ENCODE data around the gene AAGAB.

Gene AAGAB

GRCh38 chr15:67185051-67185450 is 69.4 kb downstream of the AAGAB start:
- Histone ChIP-seq H3K27me3 (ENCODE audit: low read length) (no peaks in the 10 kb centered on the region), H3K9me3 (ENCODE audit: insufficient read depth, low read length) (no peaks in the 10 kb centered on the region), H3K4me3 (ENCODE audit: insufficient read depth, low read length, poor library complexity, severe bottlenecking) (no peak overlapping the region), H3K9me2 (replicated peaks; ENCODE audit: insufficient read depth, low read length) (no peaks in the 10 kb centered on the region), H3K4me2 (ENCODE audit: low read depth, low read length, poor library complexity, severe bottlenecking) (no peak overlapping the region), H3F3A (ENCODE audit: insufficient read depth) (no peaks in the 10 kb centered on the region), H2AFZ (ENCODE audit: low read depth, low read length, severe bottlenecking) (no peak overlapping the region), H3K36me3 (ENCODE audit: low read length) (no peaks in the 10 kb centered on the region), H4K20me1 (ENCODE audit: low read depth, low read length) (no peaks in the 10 kb centered on the region), H3K27ac (ENCODE audit: low read depth, low read length) (no peak overlapping the region), H3K9ac (ENCODE audit: low read length) (no peak overlapping the region), H3K79me2 (ENCODE audit: insufficient read depth, low read length) (no peaks in the 10 kb centered on the region)
- no peak for TF ChIP-seq EZH2phosphoT487 (conservative IDR thresholded peaks at IDR 0.05; ENCODE audit: low read length)
- no peak for TF ChIP-seq CTCF (IDR thresholded peaks at IDR 0.05; ENCODE audit: insufficient read depth, low read length, poor library complexity, severe bottlenecking)

GRCh38 chr15:67184208-67184925 is 70.1 kb downstream of the AAGAB start:
- no peak overlapping the region for H3K4me3 ChIP-seq (ENCODE audit: insufficient read depth, low read length, poor library complexity, severe bottlenecking)
- no peak overlapping the region for H2AFZ ChIP-seq (ENCODE audit: low read depth, low read length, severe bottlenecking)
- H3K36me3 ChIP-seq (ENCODE audit: low read length) = no peaks in the 10 kb centered on the region
- no peaks in the 10 kb centered on the region for H4K20me1 ChIP-seq (ENCODE audit: low read depth, low read length)
- no peaks in the 10 kb centered on the region for H3F3A ChIP-seq (ENCODE audit: insufficient read depth)
- no peak overlapping the region for H3K9ac ChIP-seq (ENCODE audit: low read length)
- no peak overlapping the region for H3K27ac ChIP-seq (ENCODE audit: low read depth, low read length)
- no peaks in the 10 kb centered on the region for H3K79me2 ChIP-seq (ENCODE audit: insufficient read depth, low read length)
- H3K27me3 ChIP-seq (ENCODE audit: low read length) = no peaks in the 10 kb centered on the region
- H3K4me2 ChIP-seq (ENCODE audit: low read depth, low read length, poor library complexity, severe bottlenecking) = no peak overlapping the region
- H3K9me3 ChIP-seq (ENCODE audit: insufficient read depth, low read length) = no peaks in the 10 kb centered on the region
- TF ChIP-seq CTCF (IDR thresholded peaks at IDR 0.05; ENCODE audit: insufficient read depth, low read length, poor library complexity, severe bottlenecking) (no peak), EZH2phosphoT487 (conservative IDR thresholded peaks at IDR 0.05; ENCODE audit: low read length) (no peak)
- H3K9me2 ChIP-seq (replicated peaks; ENCODE audit: insufficient read depth, low read length) = no peaks in the 10 kb centered on the region

- Histone ChIP-seq H3K9ac (ENCODE audit: low read length) (no peak overlapping the region), H2AFZ (ENCODE audit: low read depth, low read length, severe bottlenecking) (no peak overlapping the region), H3K4me3 (ENCODE audit: insufficient read depth, low read length, poor library complexity, severe bottlenecking) (no peak overlapping the region), H3F3A (ENCODE audit: insufficient read depth) (no peaks in the 10 kb centered on the region), H3K9me3 (ENCODE audit: insufficient read depth, low read length) (no peaks in the 10 kb centered on the region), H3K79me2 (ENCODE audit: insufficient read depth, low read length) (no peaks in the 10 kb centered on the region), H4K20me1 (ENCODE audit: low read depth, low read length) (no peaks in the 10 kb centered on the region), H3K36me3 (ENCODE audit: low read length) (no peaks in the 10 kb centered on the region), H3K9me2 (replicated peaks; ENCODE audit: insufficient read depth, low read length) (no peaks in the 10 kb centered on the region), H3K27ac (ENCODE audit: low read depth, low read length) (no peak overlapping the region), H3K27me3 (ENCODE audit: low read length) (no peaks in the 10 kb centered on the region), H3K4me2 (ENCODE audit: low read depth, low read length, poor library complexity, severe bottlenecking) (no peak overlapping the region)
- TF ChIP-seq EZH2phosphoT487 (conservative IDR thresholded peaks at IDR 0.05; ENCODE audit: low read length) (no peak), CTCF (IDR thresholded peaks at IDR 0.05; ENCODE audit: insufficient read depth, low read length, poor library complexity, severe bottlenecking) (no peak)
Measured at GRCh38 chr15:67183443-67184169, 70.9 kb downstream of the AAGAB start.

Data from SU-DHL-6 (cell line).